HepG2 (cell line): ENCODE data around the gene TEX19. TPM values are rescaled to one million over a fixed set of nuclear protein-coding genes. Genes with fewer than 3 reads are reported as not detected.

Experiments
- BHLHE40 ChIP-seq: IDR thresholded peaks from 2 replicates; pipeline ENCODE4 v1.6.1; 2011; ENCODE audit warnings: low read length, improper control_type of control experiment
- CEBPZ ChIP-seq: IDR thresholded peaks from 2 replicates; pipeline ENCODE4 v1.6.1; 2012; ENCODE audit warnings: low read length, improper control_type of control experiment
- E2F5 ChIP-seq: sonication (generic); formaldehyde crosslinking; conservative IDR thresholded peaks from 2 replicates; pipeline ENCODE4 v1.4.0; 2020; ENCODE audit warnings: missing genetic modification reagents
- ETS1 ChIP-seq: sonication (generic); formaldehyde crosslinking; IDR thresholded peaks from 2 replicates; pipeline ENCODE4 v1.4.0; 2020; ENCODE audit warnings: missing genetic modification reagents
- KDM2A ChIP-seq: sonication (generic); formaldehyde crosslinking; IDR thresholded peaks from 2 replicates; pipeline ENCODE4 v1.4.0; 2020; ENCODE audit warnings: low read depth, missing genetic modification reagents, borderline replicate concordance
- NONO ChIP-seq, 2 experiments: fragments of 450-650 bp in 1 of 2; sonication (generic) in 1 of 2; formaldehyde crosslinking in 1 of 2; IDR thresholded peaks in 1 of 2; conservative IDR thresholded peaks in 1 of 2; 2 replicates each; pipeline versions ENCODE4 v1.6.1 to v1.8.0; 2017 to 2022; ENCODE audit warnings: mild to moderate bottlenecking in 1 of 2, missing genetic modification reagents in 1 of 2, moderate library complexity in 1 of 2
- PCBP2 ChIP-seq: fragments of 200-400 bp; formaldehyde crosslinking; optimal IDR thresholded peaks from 2 replicates; pipeline ENCODE3; 2018; ENCODE audit warnings: low read length, low read depth; ENCODE audit not compliant: poor library complexity, severe bottlenecking
- SMAD1 ChIP-seq: sonication (generic); formaldehyde crosslinking; IDR thresholded peaks from 2 replicates; pipeline ENCODE4 v1.4.0; 2020; ENCODE audit warnings: missing genetic modification reagents, low read depth, mild to moderate bottlenecking, borderline replicate concordance
- TP53 ChIP-seq: sonication (generic); formaldehyde crosslinking; conservative IDR thresholded peaks from 2 replicates; pipeline ENCODE4 v1.4.0; 2020; ENCODE audit warnings: missing genetic modification reagents
- ZFP41 ChIP-seq: sonication (generic); formaldehyde crosslinking; IDR thresholded peaks from 2 replicates; pipeline ENCODE4 v1.4.0; 2020; ENCODE audit warnings: mild to moderate bottlenecking, missing genetic modification reagents, borderline replicate concordance
- ZHX1 ChIP-seq: sonication (generic); formaldehyde crosslinking; IDR thresholded peaks from 2 replicates; pipeline ENCODE4 v1.8.1; 2022; ENCODE audit warnings: low read depth, mild to moderate bottlenecking, missing genetic modification reagents
- ZNF160 ChIP-seq: sonication (generic); formaldehyde crosslinking; IDR thresholded peaks from 2 replicates; pipeline ENCODE4 v1.8.0; 2022; ENCODE audit warnings: mild to moderate bottlenecking, inconsistent platforms, missing genetic modification reagents
- ZNF460 ChIP-seq: sonication (generic); formaldehyde crosslinking; IDR thresholded peaks from 2 replicates; pipeline ENCODE4 v1.5.1; 2020; ENCODE audit warnings: missing genetic modification reagents, mild to moderate bottlenecking, borderline replicate concordance
- ZNF510 ChIP-seq: sonication (generic); formaldehyde crosslinking; IDR thresholded peaks from 2 replicates; pipeline ENCODE4 v1.4.0; 2020; ENCODE audit warnings: low read depth, mild to moderate bottlenecking, missing genetic modification reagents
- ZNF597 ChIP-seq: sonication (generic); formaldehyde crosslinking; IDR thresholded peaks from 2 replicates; pipeline ENCODE4 v1.5.0; 2020; ENCODE audit warnings: missing genetic modification reagents
- ZNF619 ChIP-seq: sonication (generic); formaldehyde crosslinking; IDR thresholded peaks from 2 replicates; pipeline ENCODE4 v1.4.0; 2020; ENCODE audit warnings: mild to moderate bottlenecking, missing genetic modification reagents
- ZNF747 ChIP-seq: sonication (generic); formaldehyde crosslinking; IDR thresholded peaks from 2 replicates; pipeline ENCODE4 v1.8.1; 2023; ENCODE audit warnings: missing genetic modification reagents, mild to moderate bottlenecking, borderline replicate concordance
- ZNF776 ChIP-seq: sonication (generic); formaldehyde crosslinking; IDR thresholded peaks from 2 replicates; pipeline ENCODE4 v1.4.0; 2020; ENCODE audit warnings: mild to moderate bottlenecking, missing genetic modification reagents
- polyA plus RNA-seq, 8 experiments: library from polyadenylated mRNA; depleted of rRNA in 3 of 8; stranded (reverse) in 7 of 8; unstranded in 1 of 8; fragments of >200 nt; fragmentation: Illumina TruSeq in 4 of 8; extraction: Trizol in 4 of 8; gene quantifications; 2 replicates each; pipeline versions ENCODE4 v1.2.1 to v1.2.3, GENCODE V29; 2011 to 2016; ENCODE audit warnings: low read depth in 4 of 8, missing spikeins in 1 of 8, mixed read lengths in 1 of 8; ENCODE audit not compliant: insufficient read depth in 1 of 8
- total RNA-seq, 5 experiments: library from RNA; depleted of rRNA; stranded (reverse); fragments of >200 nt; fragmentation: Illumina TruSeq; extraction: Trizol; gene quantifications; 2 replicates each; pipeline ENCODE4 v1.2.3, GENCODE V29; 2016; ENCODE audit warnings: low read depth in 1 of 5

The TEX19 gene
- total and polyA plus RNA-seq, 2 of the 13 experiments (the other 11 are each of a cell fraction or from before 2014, with no cell fraction given): 1.3 to 6.0 TPM

GRCh38 chr17:82412535-82413520 is 53.8 kb downstream of the TEX19 start (continued):
- TF ChIP-seq CEBPZ: no peak
- TF ChIP-seq ZNF510 (CRISPR knock-in tag): no peak
- TF ChIP-seq KDM2A (CRISPR knock-in tag): no peak
- TF ChIP-seq TP53 (CRISPR knock-in tag): no peak
- no peak for TF ChIP-seq ZNF776 (CRISPR knock-in tag)
- no peak for TF ChIP-seq ZNF747 (CRISPR knock-in tag)
- no peak for TF ChIP-seq E2F5
- TF ChIP-seq PCBP2: no peak
- TF ChIP-seq NONO (IDR thresholded peaks at IDR 0.05): no peak
- TF ChIP-seq NONO (CRISPR knock-in tag; conservative IDR thresholded peaks at IDR 0.05): no peak
- TF ChIP-seq ZHX1: no peak
- TF ChIP-seq ZNF460: no peak
- no peak for TF ChIP-seq ZNF160 (CRISPR knock-in tag)
- TF ChIP-seq BHLHE40: no peak
- no peak for TF ChIP-seq ZNF597 (CRISPR knock-in tag)
- TF ChIP-seq ZFP41 (CRISPR knock-in tag): no peak
- no peak for TF ChIP-seq ZNF619 (CRISPR knock-in tag)
- no peak for TF ChIP-seq SMAD1 (CRISPR knock-in tag)
- TF ChIP-seq ETS1: no peak
